Measurements from ENCODE around the gene TCF4. TPM values are rescaled to one million over a fixed set of nuclear protein-coding genes. Genes with fewer than 3 reads are reported as not detected.

Gene TCF4
- total RNA-seq, 1 experiment from 2014 or later, result 55.8 TPM

DNA sequence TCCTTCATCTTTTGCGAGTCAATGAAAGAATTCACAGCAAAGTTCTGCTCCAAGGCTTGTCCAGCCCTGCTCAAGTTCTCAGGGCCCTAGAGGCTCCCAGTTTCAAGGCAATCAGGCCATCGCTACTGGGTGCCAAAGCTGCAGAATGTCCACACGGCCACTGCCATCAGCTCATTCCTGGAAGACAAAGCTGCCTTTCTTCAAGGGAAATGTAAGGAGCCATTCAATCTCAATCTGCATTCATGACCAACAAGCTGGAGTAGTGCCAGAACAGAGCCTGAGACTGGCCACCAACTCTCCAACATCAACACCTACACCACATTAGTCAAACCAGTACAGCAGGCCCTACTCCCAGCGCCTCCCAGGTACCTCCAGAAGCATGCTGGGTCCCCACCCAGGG is 202.2 kb downstream of the TCF4 start:
- H3K4me3 ChIP-seq, result no peak overlapping the region
- no peaks in the 10 kb centered on the region; the same call in none of the 2 replicates for H3K4me1 ChIP-seq (replicated peaks)
- peaks cover 17% of the 10 kb centered on the region for H3K36me3 ChIP-seq
- H3K9me3 ChIP-seq (replicated peaks), result no peaks in the 10 kb centered on the region; the same call in 1 of the 2 replicates
- H3K27me3 ChIP-seq (replicated peaks), result no peaks in the 10 kb centered on the region
- DNase-seq (ENCODE audit: low read depth in 1 of 2, low spot score in 2 of 2), result no peak
- no peak overlapping the region for H3K27ac ChIP-seq

DNA sequence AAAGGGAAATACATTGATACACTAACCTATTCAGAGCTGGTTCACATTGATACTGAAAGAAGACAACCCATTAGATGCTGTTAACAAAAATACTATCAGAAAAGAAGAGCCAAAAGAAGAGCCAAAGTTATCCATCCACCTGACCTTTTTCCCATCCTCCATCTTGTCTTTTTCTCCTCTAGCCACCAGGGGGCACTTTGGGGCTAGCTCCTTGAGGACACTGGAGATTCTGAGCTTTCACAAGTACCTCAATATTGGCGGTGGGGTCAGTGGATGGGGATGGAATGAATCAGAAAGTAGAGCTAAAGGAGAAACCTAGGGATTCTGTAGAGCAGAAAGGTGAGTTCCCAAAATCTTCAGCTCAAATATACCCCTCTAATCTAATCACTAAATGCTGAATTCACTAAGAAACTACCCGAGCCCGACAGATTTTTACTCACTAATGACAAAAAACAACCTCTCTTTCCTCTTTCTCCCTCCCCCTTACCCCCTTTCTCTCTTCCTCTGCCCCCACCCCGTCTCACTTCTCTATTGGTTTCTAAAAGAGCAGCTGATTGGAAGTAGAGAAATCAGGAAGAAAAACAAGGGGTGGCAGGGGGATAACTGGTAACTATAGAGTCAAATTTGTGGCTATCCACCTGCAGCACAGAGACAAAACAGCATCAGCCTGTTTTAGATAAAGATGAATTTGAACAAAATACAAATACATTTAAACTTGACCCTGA is 203.3 kb downstream of the TCF4 start:
- DNase-seq (ENCODE audit: low read depth in 1 of 2, low spot score in 2 of 2), result peak in 1 of 2 experiments; percentile 23
- no peaks in the 10 kb centered on the region; the same call in 1 of the 2 replicates for H3K4me1 ChIP-seq (replicated peaks)
- H3K9me3 ChIP-seq (replicated peaks), result no peaks in the 10 kb centered on the region; the same call in 1 of the 2 replicates
- H3K36me3 ChIP-seq, result peaks cover 17% of the 10 kb centered on the region
- H3K27ac ChIP-seq, result no peak overlapping the region
- H3K4me3 ChIP-seq, result no peak overlapping the region
- no peaks in the 10 kb centered on the region for H3K27me3 ChIP-seq (replicated peaks)

DNA sequence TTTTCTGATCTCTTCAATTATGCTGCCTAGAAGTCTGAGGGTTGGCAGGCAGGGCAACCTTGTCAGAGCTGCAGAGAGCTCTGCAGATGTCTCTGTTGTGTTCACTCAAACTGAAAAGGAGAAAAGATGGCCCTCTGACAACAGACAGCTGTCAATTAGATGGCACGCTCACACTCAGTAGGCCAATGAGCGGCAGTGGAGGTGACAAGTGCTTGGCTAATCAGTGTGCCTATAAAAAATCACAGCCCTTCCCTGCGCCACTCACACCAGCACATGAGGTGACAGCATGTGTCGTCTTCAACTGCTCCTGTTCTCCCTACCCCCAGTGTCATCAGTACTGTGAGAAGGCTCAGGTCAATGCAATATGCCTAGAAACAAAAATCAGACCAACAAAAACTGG is 203.9 kb downstream of the TCF4 start:
- Histone ChIP-seq H3K4me3 (no peak overlapping the region), H3K9me3 (replicated peaks) (no peaks in the 10 kb centered on the region; the same call in 1 of the 2 replicates), H3K36me3 (peaks cover 12% of the 10 kb centered on the region; the same call in 1 of the 2 replicates), H3K4me1 (replicated peaks) (no peaks in the 10 kb centered on the region; the same call in 1 of the 2 replicates), H3K27ac (no peak overlapping the region), H3K27me3 (replicated peaks) (no peaks in the 10 kb centered on the region)
- no peak for DNase-seq (ENCODE audit: low read depth in 1 of 2, low spot score in 2 of 2)

DNA sequence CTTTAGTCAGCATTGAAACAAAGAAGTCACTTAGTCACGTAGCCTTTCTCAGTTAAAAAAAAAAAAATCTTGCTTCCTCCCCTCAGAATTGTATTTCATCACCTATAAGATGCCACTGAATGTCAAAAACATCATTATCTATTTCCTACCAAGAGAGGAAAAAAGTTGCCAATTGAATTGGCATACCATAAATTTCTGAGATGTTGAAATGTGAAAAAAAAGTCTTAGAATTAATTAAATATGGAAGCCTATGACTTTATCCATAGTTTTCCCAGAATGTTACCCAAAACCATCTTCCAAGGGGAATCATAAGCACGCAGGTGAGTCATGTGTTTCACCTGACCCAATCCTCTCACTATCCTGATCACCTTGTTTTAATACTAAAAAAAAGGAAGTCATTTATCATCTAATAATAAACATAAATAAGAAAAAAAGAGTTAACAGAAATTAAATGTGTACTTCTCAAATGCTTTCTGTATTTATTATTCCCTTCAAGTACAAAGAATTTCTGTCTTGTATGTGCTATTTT is 205.7 kb downstream of the TCF4 start:
- Histone ChIP-seq H3K36me3 (peaks cover 9% of the 10 kb centered on the region; the same call in 1 of the 2 replicates), H3K27me3 (replicated peaks) (no peaks in the 10 kb centered on the region), H3K27ac (no peak overlapping the region), H3K9me3 (replicated peaks) (no peaks in the 10 kb centered on the region; the same call in 1 of the 2 replicates), H3K4me1 (replicated peaks) (no peaks in the 10 kb centered on the region), H3K4me3 (no peak overlapping the region)
- DNase-seq (ENCODE audit: low read depth in 1 of 2, low spot score in 2 of 2), result no peak

DNA sequence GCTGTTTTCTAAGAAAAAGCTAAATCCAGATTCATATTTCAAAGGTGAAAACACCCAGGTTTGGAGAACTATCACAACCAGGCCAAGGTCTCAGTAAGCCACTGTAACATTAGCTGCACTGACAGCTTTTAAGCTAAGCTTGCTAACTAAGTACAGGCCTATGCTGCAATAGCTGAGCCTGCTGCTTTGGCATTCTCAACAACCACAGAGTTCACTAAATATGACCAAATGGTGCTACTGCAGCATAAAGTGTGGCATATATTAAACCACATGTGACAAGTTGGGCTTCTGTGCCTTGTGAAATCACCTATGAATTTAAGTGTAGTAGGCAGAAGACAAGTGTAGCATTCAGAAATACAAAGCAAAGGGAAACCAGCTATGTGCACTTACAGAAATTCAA is 206.7 kb downstream of the TCF4 start:
- 0 out of 2 replicates have a peak, but pooled peaks cover 3% of the 10 kb centered on the region for H3K36me3 ChIP-seq
- H3K27ac ChIP-seq, result no peak overlapping the region
- no peak for DNase-seq (ENCODE audit: low read depth in 1 of 2, low spot score in 2 of 2)
- no peak overlapping the region for H3K4me3 ChIP-seq
- H3K4me1 ChIP-seq (replicated peaks), result no peaks in the 10 kb centered on the region
- H3K9me3 ChIP-seq (replicated peaks), result no peaks in the 10 kb centered on the region; the same call in 1 of the 2 replicates
- H3K27me3 ChIP-seq (replicated peaks), result no peaks in the 10 kb centered on the region

DNA sequence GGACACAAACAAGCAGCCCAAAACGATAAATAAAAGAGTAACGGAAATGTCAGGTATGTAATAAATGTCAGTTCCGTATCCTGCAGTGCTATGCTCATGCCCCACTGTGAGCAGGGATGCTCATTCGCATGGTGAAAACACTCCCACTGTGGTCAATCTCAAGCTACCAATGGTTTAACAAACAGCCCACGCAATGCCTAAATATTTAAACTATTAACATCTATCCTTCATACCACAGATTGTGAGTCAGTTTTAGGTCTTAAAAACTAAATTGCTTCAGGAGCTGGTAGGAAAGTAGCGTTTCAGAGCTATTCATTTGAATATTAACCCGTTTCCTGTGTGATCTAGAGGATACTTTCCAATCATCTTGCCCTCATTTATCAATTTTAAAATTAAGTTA is 207.4 kb downstream of the TCF4 start:
- Histone ChIP-seq H3K4me3 (no peak overlapping the region), H3K27ac (no peak overlapping the region), H3K27me3 (replicated peaks) (no peaks in the 10 kb centered on the region), H3K36me3 (0 out of 2 replicates have a peak, but pooled peaks cover 3% of the 10 kb centered on the region), H3K4me1 (replicated peaks) (no peaks in the 10 kb centered on the region), H3K9me3 (replicated peaks) (no peaks in the 10 kb centered on the region; the same call in 1 of the 2 replicates)
- DNase-seq (ENCODE audit: low read depth in 1 of 2, low spot score in 2 of 2), result no peak

DNA sequence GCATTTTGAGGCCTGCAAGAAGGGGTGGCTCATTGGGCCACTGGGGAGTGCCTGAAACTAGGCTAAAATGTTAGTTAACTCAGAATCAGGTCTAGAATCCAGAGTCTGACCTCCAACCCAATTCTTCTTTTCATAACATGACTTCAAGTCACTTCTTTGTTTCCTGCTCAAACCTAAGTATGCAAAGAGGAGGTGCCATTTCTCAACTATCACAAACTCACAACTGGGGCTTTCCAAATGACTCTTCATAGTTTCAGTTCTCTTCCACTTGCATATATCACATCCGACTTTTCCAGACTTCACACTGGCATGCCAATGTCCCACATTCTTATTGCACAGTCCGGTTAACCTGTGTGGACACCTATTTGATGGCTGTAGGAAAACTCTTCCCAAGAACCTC is 211.6 kb downstream of the TCF4 start:
- H3K27me3 ChIP-seq (replicated peaks), result no peaks in the 10 kb centered on the region
- H3K9me3 ChIP-seq (replicated peaks), result no peaks in the 10 kb centered on the region; the same call in 1 of the 2 replicates
- no peak overlapping the region for H3K4me3 ChIP-seq
- DNase-seq (ENCODE audit: low read depth in 1 of 2, low spot score in 2 of 2), result no peak
- no peaks in the 10 kb centered on the region for H3K36me3 ChIP-seq
- H3K27ac ChIP-seq, result no peak overlapping the region
- H3K4me1 ChIP-seq (replicated peaks), result no peaks in the 10 kb centered on the region

DNA sequence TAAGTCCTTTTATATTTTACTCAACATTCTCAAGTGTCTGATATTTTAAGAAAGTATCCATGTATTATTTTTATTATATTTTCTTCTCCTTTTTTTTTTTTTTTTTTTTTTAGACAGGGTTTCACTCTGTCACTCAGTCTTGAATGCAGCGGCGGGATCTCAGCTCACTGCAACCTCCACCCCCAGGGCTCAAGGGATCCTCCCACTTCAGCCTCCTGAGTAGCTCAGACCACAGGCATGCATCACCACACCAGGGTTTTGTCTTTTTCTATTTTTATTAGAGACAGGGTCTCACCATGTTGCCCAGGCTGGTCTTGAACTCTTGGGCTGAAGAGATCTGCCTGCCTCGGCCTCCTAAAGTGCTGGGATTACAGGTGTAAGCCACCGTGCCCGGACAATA is 212.1 kb downstream of the TCF4 start:
- H3K36me3 ChIP-seq, result no peaks in the 10 kb centered on the region
- no peaks in the 10 kb centered on the region; the same call in 1 of the 2 replicates for H3K9me3 ChIP-seq (replicated peaks)
- no peak overlapping the region for H3K4me3 ChIP-seq
- H3K27me3 ChIP-seq (replicated peaks), result no peaks in the 10 kb centered on the region
- H3K27ac ChIP-seq, result no peak overlapping the region
- no peak for DNase-seq (ENCODE audit: low read depth in 1 of 2, low spot score in 2 of 2)
- no peaks in the 10 kb centered on the region for H3K4me1 ChIP-seq (replicated peaks)

DNA sequence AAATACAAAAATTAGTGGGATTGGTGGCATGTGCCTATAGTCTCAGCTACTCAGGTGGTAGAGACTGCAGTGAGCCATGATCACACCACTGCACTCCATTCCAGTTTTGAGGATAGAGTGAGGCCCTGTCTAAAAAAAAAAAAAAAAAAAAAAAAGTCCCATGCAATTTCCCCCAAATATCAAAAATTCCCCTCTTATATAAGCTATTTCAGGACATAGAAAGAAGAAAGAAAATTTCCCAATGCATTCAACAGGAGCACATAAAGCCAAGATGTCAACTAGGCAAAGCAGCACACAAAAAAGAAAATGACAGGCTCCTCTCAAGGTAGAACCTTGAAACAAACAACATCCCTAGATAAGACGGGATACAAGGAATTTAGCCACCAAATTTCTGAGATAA is 213.3 kb downstream of the TCF4 start:
- Histone ChIP-seq H3K36me3 (no peaks in the 10 kb centered on the region), H3K9me3 (replicated peaks) (no peaks in the 10 kb centered on the region; the same call in 1 of the 2 replicates), H3K27me3 (replicated peaks) (no peaks in the 10 kb centered on the region), H3K4me3 (no peak overlapping the region), H3K27ac (no peak overlapping the region), H3K4me1 (replicated peaks) (no peaks in the 10 kb centered on the region)
- no peak for DNase-seq (ENCODE audit: low read depth in 1 of 2, low spot score in 2 of 2)

DNA sequence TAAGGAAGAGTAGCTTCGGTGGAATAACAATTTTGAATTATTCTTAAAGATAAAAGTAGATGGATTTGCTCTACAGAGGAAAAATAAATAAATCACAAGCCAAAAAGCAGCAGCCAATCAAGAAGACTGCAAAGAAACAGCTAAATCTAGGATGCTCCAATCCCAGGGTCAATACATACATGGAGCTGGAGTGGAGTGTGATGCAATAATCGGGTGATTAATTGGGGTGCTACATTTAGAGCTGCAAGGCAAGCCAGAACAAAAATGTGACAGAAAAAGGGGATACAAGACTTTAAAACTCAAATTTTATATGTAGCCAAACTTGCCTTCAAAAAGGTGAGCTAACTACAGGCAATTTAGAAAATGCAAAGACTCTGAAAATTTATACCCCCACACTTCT is 215.8 kb downstream of the TCF4 start:
- H3K9me3 ChIP-seq (replicated peaks), result no peaks in the 10 kb centered on the region; the same call in 1 of the 2 replicates
- no peak for DNase-seq (ENCODE audit: low read depth in 1 of 2, low spot score in 2 of 2)
- no peaks in the 10 kb centered on the region for H3K36me3 ChIP-seq
- H3K27me3 ChIP-seq (replicated peaks), result no peaks in the 10 kb centered on the region
- no peaks in the 10 kb centered on the region for H3K4me1 ChIP-seq (replicated peaks)
- no peak overlapping the region for H3K4me3 ChIP-seq
- H3K27ac ChIP-seq, result no peak overlapping the region

DNA sequence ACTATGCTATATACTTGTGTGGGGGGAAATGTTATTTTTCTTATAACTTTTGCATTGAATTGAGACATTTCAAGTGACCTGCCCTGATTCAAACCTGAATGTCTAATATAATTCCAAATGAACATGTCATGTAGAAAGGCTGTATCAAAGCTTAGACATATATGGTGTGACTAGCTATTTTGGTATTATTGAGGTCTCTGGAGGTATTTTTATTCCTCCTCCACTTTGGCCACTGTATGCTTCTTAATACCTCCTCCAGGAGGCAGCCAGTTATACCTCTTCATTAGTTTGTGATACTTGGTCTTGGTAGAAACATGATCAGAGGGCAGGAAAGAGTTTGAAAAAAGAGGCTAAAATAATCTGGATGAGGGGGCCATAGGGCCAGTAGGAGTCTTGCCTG is 217.1 kb downstream of the TCF4 start:
- Histone ChIP-seq H3K27me3 (replicated peaks) (no peaks in the 10 kb centered on the region), H3K27ac (no peak overlapping the region), H3K9me3 (replicated peaks) (no peaks in the 10 kb centered on the region), H3K36me3 (no peaks in the 10 kb centered on the region), H3K4me1 (replicated peaks) (no peaks in the 10 kb centered on the region), H3K4me3 (no peak overlapping the region)
- no peak for DNase-seq (ENCODE audit: low read depth in 1 of 2, low spot score in 2 of 2)

DNA sequence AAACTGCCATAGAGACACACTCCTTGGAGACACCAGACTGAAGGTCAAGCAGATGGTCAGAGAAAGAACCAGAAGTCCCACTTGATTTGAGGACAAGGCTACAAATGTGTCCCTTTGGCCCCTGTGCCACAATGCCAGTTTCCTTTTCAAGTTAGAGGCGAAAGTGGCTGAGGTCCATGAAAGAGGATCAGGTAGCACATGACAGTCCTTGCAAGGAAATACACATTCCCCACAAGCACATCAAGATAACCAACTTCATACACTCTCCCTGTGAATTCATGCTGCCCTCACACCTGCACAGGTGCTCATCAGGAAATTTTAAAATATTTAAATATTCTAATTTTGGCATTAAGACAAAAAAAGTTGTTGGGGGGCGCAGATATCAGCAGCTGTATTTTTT is 218.6 kb downstream of the TCF4 start:
- no peaks in the 10 kb centered on the region for H3K4me1 ChIP-seq (replicated peaks)
- no peak overlapping the region for H3K4me3 ChIP-seq
- no peaks in the 10 kb centered on the region for H3K27me3 ChIP-seq (replicated peaks)
- no peak overlapping the region for H3K27ac ChIP-seq
- H3K9me3 ChIP-seq (replicated peaks), result no peaks in the 10 kb centered on the region
- no peaks in the 10 kb centered on the region for H3K36me3 ChIP-seq
- DNase-seq (ENCODE audit: low read depth in 1 of 2, low spot score in 2 of 2), result no peak

DNA sequence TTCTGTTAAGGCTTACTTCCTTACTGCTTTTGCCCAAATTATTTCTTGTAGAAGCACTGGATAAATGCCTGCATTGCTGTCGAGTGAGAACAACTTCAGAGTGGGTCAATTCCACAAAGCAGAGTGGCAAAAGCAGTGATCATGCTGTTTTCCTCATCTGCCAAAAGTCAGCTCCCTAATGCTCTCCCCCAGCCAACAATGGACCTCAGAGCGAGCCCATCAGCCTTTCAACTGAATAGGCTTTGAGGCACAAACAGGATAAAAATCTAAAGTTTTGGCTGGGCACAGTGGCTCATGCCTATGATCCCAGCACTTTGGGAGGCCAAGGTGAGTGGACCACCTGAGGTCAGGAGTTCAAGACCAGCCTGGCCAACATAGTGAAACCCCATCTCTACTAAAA is 222.7 kb downstream of the TCF4 start:
- Histone ChIP-seq H3K4me1 (replicated peaks) (peaks cover under 1% of the 10 kb centered on the region; the same call in 1 of the 2 replicates), H3K27ac (no peak overlapping the region), H3K27me3 (replicated peaks) (no peaks in the 10 kb centered on the region), H3K36me3 (no peaks in the 10 kb centered on the region), H3K4me3 (no peak overlapping the region), H3K9me3 (replicated peaks) (no peaks in the 10 kb centered on the region)
- DNase-seq (ENCODE audit: low read depth in 1 of 2, low spot score in 2 of 2), result no peak

DNA sequence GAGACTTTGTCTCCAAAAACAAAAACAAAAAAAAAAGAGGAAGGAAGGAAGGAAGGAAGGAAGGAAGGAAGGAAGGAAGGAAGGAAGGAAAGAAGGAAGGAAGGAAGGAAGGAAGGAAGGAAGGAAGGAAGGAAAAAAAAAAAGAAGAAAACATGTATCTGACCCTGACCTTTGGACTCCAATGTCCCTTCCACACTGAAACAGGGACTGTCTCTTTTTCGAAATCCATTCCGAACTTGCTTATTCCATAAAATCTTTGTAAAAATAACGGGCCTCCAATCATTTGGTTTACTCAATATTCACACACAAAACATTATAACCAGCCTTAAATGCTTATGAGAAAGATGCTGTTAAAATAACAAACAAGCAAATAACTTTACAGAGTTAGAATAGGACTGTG is 225.7 kb downstream of the TCF4 start:
- H3K27ac ChIP-seq, result no peak overlapping the region
- H3K4me3 ChIP-seq, result no peak overlapping the region
- H3K36me3 ChIP-seq, result no peaks in the 10 kb centered on the region
- DNase-seq (ENCODE audit: low read depth in 1 of 2, low spot score in 2 of 2), result no peak
- peaks cover 6% of the 10 kb centered on the region; the same call in 1 of the 2 replicates for H3K4me1 ChIP-seq (replicated peaks)
- H3K9me3 ChIP-seq (replicated peaks), result no peaks in the 10 kb centered on the region
- H3K27me3 ChIP-seq (replicated peaks), result no peaks in the 10 kb centered on the region
